GM18526 (cell line): Measurements from ENCODE around the gene NCAN.

Experiments used
- POLR2A ChIP-seq: IDR thresholded peaks from 3 replicates; pipeline ENCODE4 v1.6.1; 2011; ENCODE audit not compliant: insufficient read length; ENCODE audit errors: extremely low read depth

Gene NCAN

DNA sequence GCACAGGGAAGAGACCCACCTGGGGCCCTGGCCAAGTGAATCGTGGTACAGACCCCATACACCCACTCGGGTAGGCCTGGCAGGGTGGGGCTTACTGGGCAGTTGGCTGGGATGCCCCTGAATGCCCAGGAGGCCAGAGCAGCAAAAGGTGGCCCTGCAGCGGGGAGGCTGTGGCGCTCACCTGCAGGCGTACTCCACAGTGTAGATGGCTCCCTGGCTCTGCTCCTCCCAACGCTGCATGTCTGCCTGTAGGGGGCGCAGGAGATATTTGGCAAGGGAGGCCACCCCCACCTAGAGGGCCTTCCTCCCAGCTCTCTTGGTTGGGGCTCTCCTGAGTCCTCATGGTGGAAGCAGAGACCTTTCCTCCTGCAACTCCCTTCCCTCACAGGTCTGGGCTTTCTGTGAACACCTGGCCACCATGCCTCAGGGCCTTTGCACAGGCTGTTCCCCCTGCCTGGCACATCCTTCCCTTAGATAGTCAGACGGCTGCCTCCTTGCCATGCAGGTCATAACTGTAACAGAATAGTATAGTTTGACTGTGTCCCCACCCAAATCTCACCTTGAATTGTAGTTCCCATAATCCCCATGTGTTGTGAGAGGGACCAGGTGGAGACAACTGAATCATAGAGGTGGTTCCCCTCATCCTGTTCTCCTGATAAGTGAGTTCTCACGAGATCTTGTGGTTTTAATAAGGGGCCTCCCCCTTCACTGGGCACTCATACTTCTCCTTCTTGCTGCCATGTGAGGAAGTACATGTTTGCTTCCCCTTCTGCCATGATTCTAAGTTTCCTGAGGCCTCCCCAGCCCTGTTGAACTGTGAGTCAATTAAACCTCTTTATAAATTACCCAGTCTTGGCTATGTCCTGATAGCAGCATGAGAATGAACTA lies 25.7 kb upstream of the NCAN start:
- no peak for TF ChIP-seq POLR2A

DNA sequence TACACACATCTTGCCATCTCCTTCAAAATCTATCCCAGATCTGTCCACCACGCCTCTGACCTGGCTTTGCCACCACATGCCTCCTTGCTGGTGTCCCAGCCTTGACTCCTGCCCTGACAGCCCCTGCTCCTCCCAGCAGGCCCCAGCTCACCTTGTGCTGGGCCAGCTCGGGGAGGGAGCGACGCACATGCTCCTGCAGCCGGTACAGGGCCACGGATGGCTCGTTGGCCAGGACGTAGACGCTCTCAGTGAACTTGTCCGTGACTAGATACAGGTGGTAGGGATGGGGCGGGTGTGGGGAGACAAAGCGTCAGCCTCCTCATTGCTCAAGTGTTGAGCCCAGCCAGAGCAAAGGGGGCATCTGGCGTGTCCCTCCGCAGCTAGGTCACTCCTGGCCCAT lies 25.0 kb upstream of the NCAN start:
- no peak for TF ChIP-seq POLR2A

DNA sequence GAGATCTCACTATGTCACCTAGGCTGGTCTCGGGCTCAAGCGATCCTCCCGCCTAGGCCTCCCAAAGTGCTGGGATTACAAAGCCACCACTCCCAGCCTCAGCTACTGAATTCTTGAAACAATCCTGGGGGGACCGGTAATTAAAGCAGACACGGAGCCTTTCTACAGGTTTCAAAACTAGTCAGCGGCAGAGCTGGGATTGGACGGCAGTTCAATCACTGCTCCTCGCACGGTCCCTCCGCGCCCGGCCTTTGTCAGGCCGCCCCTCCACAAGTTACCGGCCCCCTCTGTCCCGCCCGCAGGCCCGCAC lies 20.0 kb upstream of the NCAN start:
- TF ChIP-seq POLR2A, result no peak

DNA sequence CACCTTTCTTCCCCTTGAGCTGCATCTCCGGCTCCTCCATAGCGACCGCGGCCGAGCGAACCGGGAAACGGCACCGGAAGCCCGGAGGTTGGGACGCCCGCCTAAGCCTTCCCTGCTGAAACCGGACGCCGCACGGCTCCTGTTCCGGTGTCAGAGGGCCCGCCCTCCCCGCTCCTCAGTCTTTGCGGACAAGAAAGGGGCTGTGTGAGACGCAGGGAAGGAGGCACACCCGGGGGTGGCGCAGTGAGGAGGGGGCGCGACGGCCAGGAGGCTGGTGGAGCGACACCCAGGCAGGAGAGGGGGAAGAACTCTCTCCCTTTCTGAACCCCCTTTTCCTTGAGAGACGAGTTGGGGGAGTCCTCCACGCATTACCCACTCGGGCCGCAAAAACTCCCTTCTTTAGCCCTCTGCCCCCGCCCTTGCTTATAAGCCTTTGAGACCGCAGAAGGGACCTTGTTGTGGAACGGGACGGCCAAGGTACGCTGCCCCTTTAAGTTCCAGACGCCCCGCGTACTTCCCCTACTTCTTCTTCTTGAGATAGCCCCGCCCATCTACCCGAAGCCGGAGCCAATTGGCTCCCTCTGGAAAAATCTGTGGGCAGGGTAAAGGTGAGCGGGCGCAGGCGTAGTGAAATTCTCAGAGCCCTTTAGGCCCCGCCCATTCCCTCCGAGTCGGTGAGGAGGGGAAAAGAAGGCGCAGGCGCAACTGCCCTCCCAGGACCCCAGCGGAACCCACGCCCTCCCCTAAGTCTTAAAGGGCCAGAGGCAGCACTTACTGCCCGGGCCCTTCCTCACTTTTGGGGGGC lies 19.5 kb upstream of the NCAN start, which contains the start of the genes BORCS8 and RFXANK:
BORCS8 (minus strand) TSS at position 75 of the 805 bp plus-strand sequence; CDS start at position 40, 35 bp downstream.
RFXANK (plus strand) TSS at position 181 of the 805 bp plus-strand sequence. CDS start 1,689 bp downstream, outside the sequence.
- peak; percentile 76 for TF ChIP-seq POLR2A

DNA sequence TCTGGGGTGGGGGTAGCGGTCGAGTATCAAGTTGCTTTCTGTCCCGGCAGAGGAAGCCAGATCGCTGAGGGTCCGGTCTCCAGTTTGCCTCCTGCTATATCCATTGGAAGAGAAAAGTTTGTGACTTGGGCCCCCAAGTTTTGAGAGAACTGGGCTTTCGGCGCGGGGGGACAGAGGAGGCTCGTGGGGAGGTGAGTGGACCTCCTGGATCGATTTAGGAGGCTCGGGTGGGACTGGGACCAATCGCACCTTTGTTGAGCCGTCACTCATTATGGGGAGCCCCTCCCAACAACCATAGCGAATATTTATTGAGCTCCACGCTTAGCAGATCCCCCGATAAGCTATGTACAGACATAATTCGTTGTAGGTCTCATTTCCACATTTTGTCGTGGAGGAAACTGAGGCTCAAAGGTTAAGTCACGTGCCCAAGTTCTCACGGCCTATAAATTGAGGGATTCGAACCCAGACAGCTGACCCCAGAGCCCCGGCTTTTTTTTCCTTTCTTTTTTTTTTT lies 18.8 kb upstream of the NCAN start:
- TF ChIP-seq POLR2A, result peak; percentile 57

DNA sequence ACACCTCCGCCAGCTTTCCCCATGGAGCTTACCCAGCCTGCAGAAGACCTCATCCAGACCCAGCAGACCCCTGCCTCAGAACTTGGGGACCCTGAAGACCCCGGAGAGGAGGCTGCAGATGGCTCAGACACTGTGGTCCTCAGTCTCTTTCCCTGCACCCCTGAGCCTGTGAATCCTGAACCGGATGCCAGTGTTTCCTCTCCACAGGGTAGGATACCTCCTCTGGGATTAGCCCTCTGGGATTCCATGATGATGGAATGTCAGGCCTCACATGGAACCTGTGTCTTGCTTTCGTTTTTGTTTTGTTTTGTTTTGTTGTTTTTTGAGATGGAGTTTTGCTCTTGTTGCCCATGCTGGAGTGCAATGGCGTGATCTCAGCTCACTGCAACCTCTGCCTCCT lies 17.8 kb upstream of the NCAN start:
- no peak for TF ChIP-seq POLR2A

DNA sequence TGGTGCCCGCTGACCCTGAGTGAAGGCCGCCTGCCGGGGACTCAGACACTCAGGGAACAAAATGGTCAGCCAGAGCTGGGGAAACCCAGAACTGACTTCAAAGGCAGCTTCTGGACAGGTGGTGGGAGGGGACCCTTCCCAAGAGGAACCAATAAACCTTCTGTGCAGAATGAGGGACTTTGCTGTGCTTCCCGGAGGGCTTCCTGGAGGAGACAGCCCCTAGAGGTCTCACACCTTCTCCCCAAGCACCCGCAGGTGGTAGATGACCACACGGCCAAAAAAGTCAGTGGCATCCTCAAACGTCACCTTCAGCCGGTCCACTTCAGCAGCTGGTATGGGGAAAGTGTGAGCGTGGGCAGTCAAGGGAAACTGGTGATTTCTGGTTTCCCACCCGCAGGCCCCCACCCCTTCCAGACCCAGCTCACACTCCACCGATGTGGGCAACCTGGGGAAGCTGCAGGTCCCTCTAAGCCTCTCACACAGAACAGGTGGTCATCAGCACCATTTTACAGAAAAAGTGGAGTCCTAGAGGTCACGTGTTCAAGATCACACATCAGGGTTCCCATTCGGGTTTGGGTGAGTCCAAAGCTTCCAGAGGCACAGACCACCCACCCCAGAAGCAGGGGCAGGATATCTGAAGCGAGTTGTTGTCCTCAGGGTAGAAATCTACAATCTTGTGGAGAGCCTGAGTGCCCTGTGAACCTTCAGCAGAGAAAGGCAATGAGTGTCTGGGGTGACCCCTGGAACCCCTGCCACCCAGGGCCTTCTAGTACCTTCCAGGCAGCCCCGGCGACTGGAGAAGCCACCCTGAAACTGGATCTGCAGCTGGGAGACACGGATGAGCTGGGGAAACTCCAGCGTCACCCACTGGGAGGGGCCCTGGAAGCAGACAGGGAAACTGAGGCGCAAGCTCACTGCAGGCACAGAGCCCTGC lies 9.8 kb upstream of the NCAN start:
- TF ChIP-seq POLR2A, result no peak

DNA sequence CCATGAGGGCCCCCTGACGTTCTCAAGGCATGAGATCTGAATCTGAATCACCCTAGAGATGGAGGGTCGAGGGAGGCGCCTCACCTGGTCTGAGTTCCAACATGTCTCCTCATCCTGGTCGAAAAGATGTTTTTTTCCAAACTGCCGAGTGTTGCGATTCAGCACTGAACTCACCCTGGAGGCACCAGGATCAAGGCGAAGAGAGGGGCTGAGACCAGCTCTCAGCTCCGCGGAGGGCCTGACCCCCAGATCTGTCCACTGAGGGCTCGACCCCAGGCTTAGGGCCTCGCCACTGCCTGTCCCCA lies 9.1 kb upstream of the NCAN start:
- TF ChIP-seq POLR2A, result no peak

DNA sequence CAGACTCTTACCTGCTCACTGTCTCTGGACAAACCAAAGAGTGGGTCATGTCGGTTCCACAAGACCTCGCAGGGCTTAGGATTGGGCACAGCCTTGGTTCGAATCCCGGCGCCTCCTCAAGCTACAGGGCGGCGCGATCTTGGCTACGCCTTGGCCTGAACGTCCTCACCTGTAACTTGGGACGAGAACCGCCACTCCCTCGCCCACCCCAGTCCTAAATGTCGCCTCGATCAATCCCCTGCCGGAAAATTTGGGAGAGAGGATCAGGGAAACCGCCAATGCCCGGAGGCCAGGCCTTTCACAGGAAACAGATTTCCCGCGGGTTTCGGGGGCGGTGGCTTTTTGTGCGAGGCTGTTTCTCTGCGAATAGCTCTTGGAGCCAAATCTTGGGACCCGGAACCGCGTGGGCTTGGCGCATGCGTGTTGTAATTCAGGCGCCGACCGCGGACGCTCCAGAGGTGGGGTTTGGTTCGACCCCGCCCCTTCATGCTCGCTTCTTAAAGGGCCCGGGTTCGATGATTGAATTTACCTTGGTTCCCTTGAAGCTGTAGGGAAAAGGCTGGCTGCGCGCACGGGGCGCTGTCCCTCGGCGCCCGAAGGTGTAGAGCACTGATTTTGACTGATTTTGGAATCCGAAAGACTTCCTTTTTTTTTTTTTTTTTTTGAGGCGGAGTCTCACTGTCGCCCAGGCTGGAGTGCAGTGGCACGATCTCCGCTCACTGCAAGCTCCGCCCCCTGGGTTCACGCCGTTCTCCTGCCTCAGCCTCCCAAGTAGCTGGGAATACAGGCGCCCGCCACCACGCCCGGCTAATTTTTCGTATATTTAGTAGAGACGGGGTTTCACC lies 8.5 kb upstream of the NCAN start, which contains the start of gene NR2C2AP:
NR2C2AP (minus strand) TSS at position 403 of the 845 bp plus-strand sequence; CDS start at position 49, 354 bp downstream.
- peak; percentile 55 for TF ChIP-seq POLR2A

DNA sequence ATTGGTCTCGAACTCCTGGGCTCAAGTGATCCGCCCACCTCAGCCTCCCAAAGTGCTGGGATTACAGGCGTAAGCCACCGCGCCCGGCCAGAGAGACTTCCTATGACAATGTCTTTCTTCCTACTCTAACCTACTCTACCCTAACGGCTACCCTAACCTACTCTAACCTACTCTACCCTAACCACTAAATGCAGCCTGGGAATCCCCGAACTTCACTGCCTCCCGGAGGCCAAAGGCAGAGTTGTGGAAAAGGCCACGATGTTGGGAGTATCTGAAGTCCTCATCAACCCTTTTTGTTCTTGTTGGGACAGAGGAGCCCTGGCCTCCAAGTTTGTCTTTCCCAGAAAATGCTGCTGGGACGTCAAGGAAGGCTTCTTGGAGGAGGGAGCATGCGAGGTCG lies 7.6 kb upstream of the NCAN start:
- no peak for TF ChIP-seq POLR2A

DNA sequence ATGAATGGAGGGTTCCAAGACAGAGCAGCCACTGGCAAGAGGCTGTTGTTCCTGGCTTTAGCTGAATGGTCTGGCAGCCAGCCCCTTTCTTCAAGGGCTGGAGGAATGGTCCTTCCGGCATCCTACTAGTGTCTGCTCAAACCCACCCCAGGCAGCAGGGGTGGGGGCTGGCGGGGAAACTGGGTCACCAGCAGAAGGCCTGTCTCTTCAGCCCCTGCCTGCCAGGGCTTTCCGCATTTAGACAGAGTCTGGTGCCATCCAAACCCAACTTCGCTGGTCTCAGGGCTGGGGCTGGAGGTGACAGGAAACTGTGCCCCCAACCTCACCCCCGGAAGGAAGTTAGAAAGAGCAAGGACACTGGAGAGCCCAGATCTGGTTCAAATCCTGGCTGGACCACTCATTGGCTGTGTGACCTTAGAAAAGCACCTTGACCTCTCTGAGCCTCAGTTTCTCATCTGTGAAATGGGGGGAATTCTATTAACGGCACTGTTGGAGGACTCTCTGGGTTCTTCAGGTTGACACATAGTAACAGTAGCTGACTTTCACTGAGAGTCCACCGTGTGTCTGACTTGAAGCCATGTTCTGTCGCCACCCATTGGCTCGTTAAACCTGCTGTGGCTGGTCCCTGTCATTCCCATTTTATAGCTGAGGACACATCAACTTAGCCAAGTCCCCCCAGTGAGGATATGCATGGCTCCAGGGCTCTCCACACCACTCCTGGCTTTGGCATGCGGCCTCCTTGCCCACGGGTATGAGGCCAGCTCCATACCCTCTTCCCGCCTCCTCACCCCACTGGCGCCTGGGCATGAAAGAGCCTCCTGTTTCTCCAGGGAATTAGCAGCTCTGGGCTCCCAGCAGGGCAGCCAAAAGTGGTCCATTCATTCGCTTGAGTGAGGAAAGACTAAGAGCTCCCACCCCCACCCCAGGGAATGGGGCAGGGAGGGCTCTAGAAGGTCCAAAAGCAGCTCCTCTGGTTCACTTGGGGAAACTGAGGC lies 6.0 kb upstream of the NCAN start:
- no peak for TF ChIP-seq POLR2A

DNA sequence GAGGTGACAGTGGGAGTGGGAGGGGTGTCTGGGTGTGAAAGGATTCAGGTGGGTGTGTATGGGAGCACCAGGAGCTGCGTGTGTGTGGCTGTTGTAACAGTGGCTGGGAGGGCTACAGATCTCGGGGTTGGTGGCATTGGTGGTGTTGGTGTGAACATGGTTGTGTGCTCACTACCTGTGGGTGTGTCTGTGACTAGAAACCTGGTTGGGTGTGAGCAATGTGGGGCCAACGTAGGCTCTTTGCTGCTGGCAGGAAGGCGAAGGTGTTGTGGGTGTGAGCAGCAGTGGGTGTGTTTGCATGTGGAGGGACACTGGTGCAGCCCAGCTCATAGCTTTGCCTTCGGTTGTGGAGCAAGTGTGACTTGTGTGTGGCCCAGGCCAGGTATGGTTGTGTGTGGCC lies 4.8 kb upstream of the NCAN start:
- TF ChIP-seq POLR2A, result no peak

DNA sequence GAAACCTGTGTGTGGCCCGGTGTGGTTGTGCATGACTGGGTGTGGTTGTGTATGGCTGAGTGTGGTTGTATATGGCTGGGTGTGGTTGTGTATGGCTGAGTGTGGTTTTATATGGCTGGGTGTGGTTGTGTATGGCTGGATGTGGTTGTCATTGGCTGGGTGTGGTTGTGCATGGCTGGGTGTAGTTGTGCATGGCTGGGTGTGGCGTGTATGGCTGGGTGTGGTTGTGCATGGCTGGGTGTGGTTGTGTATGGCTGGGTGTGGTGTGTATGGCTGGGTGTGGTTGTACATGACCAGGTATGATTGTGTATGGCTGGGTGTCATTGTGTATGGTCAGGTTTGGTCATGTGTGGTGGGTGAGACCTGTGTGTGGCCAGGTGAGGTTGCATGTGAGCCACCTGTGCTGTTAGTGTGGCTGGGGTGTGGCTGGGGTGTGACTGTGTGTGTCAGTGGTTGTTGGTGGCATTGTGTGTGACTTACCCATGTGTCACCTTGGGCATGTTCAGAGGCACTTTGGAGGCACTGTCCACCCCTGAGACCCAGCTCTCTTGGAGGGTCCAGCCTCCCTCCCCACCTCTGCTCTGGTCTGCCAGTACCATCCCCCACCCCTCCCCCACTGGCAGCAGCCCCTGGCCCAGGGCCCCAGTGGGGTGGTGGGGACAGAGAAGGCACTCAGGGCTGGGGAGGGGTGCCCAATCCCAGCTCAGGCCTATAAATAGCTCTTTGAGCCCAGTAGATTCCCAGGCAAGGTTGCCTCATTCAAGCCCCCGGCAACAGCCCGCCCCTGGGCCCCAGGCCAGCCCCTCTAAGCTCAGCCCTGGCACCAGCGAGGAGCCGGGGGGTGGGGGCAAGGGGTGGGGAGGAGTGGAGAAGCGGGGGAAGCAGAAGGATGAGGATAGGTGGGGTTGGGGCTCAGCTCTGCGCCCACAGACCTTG lies 3.9 kb upstream of the NCAN start:
- TF ChIP-seq POLR2A, result no peak
